Stimulated activated CD8-positive, alpha-beta memory T cell treated with anti-CD3 and anti-CD28 coated beads, Interleukin-7, amount 100 ng/mL, for 1 hour (primary cell): ENCODE results near the gene ABHD4.
"Not testable (repeated sequence)": the region's sequence is repeated elsewhere in the genome, so short reads cannot be mapped to it uniquely, and the experiment has no call there.

Experiments used
- DNase-seq, 2 donors: peaks; one replicate each; pipeline ENCODE4 v3.0.0-alpha.2; 2020; ENCODE audit warnings: low read depth in 2 of 2

Gene ABHD4

DNA sequence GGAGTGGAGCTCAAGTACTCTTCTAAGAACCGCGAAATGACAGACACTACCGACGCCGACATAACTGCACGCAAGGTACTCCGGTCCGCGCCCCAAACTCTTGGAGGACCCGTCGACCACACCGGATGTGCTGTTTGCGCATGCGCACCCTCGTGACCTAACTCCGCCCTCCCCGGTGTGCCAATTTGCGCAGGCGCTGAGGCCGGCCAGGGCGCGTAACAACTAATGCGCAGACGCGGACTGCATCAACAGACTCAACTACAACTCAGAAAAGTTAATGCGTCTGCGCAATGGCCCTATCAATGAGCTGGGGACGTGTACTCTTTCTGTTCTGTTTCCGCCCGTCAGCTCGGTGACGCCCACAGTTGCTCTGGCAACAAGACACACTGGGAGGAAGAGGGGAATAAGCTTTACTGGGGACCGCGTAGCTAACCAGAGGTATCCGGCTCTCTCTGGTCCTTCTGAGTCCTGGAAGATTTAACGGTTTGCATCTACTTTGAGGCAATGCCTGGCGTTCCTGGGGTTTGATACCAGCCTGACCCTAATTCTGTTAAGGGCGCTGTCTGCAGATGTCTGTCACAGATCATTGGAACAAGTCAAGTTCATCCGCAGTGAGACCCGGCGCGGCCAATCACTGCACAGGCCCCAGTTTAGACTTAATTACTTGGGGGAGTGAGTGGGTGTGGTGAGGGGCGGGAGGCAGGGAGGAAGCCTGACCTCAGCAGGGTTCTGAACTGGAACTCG, 8.8 kb upstream of the ABHD4 start, which contains the start of gene DAD1:
TSS of gene DAD1 (minus strand) at position 129 of the 744 bp plus-strand sequence. CDS start at position 62, 67 bp downstream.
- DNase-seq: peak; percentile 99 to 100

DNA sequence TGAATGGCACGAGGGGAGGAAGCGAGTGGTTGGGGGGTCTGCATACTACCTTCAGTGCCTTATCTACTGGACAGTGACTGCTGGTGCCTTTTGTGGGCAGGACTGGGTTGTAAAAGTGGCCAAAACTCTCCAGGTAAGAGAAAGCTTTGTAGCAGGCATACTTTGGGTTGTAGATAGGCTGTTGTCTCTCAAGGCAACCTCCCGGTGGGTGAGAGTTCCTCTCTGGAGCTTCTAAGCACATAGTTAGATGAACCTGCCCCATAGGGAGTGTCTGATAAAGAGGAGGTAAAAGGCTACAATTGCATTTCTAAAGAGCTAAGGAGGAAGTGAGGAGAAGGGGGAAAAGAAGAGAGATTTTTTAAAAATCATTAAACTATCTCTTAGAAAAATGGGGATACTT, 4.9 kb upstream of the ABHD4 start:
- DNase-seq: no peak

DNA sequence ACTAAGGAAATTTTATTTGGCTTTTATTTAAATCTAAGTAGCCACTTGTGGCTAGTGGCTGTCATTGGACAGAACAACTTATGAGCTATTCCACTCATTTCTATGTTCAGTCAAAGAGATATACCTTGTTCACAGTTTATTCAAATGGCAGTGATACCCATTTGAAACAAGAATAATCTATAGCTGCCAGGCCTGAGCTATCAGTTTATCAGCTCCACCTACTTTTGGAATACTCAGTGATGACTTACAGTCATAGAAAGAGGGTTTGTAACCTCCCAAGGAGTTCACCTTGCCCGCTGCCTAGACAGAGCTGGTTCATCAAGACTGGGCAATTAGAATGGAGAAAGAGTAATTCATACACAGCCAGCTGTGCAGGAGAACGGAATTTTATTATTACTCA, 4.5 kb upstream of the ABHD4 start:
- DNase-seq: no peak

DNA sequence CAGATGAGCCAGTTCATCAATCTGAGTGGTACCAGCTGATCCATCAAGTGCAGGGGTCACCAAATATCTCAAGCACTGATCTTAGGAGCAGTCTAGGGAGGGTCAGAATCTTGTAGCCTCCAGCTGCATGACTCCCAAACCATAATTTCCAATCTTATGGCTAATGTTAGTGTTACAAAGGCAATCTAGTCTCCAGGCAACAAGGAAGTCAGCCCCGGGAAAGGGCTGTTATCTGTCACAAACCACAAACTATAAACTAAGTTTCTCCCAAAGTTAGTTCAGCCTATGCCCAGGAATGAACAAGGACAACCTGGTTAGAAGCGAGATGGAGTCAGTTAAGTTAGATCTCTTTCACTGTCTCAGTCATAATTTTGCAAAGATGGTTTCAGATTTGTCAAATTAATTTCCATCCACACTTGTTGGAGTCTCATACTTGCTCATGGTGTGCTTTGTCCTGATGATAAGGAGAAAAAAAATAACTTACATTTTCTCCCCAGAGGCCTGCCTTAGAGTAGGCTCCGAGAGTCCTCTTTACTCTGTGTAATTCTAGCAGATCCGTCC, 3.9 kb upstream of the ABHD4 start:
- no peak for DNase-seq

DNA sequence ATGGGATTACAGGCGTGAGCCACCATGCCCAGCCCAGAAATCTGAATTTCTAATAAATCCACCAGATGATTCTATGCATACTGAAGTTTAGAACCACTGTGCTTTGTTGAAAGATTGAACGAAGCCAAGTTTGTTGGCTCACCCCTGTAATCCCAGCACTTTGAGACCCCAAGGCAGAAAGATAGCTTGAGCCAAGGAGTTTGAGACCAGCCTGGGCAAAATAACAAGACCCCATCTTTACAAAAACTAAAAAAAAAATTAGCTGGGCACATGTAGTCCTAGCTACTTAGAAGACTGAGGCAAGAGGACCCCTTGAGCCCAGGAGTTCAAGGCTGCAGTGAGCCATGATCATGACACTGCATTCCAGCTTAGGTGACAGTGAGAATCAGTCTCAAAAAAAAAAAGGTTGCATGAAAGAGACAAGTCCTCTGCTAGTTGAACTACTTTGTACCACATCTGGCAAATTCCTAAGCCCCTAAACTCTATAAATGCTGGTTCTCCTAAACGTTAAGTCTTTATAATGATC, 1.7 kb upstream of the ABHD4 start:
- DNase-seq: no peak

DNA sequence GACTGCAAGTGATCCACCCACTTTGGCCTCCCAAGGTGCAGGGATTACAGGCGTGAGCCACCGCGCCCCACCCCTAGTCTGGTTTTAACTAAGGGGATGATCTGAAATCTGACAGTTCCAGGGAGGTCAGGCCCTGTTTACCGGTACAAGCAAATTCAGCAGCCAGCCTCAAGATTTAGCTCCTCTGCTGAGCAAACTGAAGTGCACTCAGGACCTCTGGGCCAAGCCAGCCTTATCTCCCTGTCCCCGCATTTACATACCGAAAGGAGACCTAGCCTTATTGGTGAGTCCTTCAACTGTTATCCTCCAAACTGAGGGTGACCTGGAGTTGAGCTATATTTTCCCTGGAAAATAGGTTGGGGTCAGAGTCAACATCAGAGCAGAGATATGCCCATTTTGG, 835 bp upstream of the ABHD4 start:
- DNase-seq: no peak

DNA sequence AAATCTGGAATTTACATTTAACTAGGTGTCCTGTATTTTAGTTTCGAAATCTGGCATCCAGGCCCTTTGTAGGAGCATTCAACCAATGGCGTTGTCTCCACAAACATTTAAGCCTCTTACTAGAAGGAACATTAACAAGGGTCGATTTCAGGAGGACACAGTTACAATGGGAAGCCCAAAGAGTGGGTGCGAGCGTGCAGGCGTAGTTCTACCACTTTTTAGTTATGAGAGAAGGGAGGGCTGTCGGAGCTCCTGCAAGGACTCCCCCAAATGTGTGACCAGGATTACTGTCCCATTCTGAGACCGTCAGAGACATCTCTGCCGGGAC, 365 bp upstream of the ABHD4 start:
- DNase-seq: no peak

DNA sequence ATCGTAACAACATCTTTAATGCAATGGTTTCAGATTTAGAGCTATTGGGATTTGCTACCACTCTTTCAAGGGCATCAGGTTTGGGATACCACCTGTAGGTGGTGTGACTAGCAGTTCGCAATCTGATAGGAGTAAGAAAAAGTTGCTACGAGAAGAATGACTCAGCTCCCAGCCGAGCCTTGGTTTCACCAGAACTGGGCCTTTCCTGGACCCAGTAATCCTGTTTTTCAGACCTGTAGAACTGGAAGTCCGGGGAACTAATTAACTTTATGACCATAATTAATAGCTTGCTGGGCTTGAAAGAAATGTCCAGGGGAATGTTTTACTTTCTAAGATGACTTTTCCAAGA, 770 bp downstream of the ABHD4 start:
- no peak for DNase-seq

DNA sequence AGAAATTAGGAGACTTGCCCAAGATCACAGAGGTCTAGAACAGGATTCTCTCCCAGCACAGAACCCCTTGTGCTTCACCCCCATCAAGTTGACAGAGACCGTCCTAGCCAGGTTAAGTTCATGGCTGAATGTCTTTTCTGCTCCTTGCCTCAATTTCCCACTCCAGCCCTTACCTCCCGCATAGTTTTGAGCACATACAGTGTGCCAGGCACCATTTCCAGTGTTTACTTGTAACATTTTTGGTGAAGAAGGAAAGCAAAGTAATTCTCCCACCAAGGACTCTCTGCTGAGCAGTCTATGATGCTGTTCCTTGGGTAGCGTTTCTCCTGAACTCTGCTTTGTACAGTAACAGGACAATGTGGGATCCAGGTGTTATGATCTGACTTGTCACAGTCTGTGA, 1.2 kb downstream of the ABHD4 start:
- DNase-seq: no peak

DNA sequence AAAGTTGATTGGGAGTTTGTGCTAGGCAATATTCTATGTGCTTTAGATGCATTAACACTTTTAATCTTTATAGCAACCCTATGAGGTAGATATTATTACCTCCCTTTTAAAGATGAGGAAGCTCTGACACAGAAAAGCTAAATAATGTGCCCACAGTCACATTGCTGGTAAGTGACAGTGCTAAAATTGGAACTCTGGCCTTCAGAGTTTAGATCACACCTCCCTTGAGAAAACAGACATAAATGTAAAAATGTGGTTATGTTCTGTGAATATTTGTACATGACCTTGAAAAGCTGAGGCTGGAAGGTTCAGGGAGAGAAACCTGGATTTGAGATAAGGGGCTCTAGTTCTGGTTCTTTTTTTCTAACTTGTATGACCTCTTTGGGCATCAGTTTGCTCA, 1.9 kb downstream of the ABHD4 start:
- DNase-seq: no peak

DNA sequence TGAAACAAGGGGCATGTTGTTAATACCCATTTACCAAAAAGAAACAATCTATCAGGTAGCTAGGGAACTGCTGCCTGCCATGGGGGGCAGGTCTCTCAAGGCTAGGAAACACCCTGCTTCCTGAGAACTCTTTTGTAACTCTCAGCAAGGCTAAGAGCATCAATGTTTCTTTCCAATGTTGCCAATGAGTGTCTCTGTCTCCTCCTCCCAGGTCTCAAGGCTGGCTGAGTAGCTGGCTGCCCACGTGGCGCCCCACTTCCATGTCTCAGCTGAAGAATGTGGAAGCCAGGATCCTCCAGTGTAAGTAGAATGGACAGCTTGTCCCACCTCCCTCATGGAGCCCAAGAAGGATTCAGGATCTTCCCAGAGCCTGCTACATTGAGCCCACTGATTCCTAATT, 3.4 kb downstream of the ABHD4 start:
- no peak for DNase-seq

DNA sequence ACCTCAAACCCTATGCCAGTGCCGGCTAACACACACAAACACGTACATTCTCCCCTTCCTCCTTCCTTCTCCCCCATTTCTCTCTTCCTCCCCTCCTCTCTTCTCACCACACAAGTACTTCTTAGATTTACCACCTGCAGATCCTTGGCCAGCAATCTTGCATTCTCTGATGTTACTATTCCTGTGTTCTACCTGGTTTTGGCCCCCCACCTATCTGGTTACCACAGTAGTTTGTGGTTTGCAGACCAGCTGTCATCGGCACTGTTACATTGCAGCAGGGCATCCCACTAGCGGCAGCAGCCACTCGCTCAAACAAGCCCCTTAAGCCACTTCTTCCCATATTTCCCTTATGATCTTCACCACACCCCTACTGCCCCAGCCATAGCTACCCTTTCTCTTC, 3.9 kb downstream of the ABHD4 start:
- no peak for DNase-seq

DNA sequence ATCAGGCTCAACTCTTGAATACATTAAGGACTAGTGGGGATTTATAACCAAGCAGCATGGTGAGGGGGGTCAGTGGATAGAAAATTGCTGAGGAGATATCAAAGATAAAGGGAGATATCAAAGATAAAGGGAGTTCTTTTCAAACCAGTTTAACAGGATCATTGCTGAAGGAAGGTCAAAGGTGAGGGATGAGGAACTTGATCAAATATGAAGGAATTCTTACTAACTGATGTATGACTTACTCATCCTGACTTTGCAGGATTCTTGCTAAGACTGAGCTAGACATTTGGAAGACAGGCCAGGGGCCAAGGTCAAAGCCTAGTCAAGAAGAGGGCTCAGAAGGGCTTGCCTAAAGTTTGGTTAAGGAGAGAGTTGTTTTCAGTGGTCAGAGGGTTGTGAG, 4.8 kb downstream of the ABHD4 start:
- no peak for DNase-seq

DNA sequence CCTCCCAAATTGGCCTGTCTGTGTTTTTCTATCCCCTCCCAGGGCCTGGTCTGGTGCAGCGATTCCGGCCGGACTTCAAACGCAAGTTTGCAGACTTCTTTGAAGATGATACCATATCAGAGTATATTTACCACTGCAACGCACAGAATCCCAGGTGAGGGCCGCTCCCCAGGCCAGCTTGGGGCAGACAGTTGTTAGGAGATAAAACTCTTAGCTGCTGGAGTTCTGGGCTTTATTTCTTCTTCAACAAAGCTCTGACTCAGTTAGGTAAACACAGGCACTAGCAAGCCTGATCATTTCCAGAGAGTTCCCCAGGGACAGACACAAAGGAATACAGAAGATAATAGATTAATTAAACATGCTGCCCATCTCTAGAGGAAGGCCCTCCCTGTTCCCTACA, 8.3 kb downstream of the ABHD4 start:
- DNase-seq: no peak

DNA sequence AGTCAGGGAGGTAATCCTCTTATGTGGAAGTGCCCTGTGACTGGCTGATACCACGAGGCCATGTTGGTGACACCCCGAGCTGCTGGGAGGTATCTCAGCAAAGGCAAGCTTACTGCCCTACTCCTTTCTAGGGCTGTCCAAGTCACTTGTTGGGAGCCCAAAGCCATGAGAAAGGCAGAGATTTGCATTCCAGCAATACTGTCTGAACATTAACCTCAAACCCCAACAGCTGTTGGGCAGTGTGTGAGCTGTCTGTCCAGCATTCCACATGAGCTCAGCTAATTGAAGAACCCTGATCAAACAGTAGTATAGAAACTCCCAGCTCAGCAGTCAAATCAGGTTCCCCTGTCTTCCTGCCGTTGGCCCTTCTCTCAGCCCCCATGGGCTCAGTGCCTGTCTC, 9.2 kb downstream of the ABHD4 start:
- DNase-seq: no peak

DNA sequence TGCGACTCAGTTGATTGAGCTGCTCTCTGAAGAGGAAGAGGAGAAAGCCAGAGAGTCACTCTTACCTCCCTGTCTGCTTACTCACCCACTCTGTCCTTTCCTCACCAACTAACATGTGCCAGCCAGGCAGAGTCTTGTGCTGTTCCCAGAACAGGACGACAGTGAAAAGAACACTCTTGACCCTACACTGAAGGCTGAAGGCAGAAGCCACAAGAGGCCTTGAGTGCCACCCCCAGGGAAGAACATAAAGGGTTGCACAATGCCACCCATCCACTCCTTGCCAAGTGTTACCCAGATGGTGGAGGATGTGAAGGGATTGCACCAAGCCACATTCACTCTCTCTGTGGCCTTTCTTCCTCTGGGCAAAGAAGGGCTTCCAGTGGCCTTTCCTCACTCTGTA, 12.8 kb downstream of the ABHD4 start:
- no peak for DNase-seq

DNA sequence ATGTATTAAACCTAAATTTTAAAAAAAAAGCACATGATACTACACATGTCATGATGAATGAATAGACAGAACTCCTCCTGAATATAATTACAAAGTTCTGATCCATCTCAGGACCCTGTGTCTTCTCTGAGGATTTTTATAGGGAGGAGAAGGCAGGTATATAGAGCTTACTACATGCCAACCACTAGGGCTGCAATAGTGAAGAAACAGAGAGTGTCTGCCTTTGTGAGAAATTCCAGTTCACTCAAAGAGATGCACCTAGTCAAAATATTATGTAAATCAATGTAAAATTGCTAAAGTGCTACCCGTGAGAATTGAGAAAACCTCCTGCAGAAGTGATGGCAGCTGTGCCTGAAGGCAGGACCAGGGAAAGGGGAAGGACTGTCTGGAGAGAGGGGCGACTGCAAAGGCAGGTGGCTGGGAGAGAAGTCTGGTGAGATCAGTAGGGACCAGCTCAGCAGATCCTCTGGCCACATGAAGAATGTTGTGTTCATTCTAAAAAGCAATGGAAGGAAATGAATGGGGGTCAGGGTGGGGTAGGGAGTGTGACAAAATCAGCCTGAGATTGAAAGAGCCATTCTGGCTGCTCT, 15.1 kb downstream of the ABHD4 start:
- DNase-seq: no peak

DNA sequence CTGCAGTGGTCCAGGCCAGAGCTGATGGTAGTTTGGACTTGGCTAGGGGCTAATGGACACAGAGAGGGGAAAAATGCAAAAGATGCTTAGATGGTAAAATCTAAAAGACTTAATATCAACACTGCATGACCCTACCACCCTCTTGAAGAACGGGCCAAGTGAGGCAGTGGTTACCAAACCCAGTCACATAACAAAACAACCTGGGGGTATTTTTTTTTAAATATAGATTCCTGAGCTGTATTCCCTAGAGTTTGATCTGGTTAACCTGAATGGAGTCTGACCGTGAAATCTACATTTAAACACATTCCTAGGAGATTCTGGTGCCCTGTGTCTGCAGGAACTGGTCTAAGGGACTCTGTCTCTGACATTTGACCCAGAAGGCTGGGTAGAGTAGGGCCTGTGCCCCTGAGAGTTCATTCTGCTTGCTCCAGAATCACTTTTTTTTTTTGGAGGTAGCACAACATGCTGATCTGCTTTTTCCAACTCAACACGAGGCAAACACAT, 15.7 kb downstream of the ABHD4 start:
- DNase-seq: no peak

DNA sequence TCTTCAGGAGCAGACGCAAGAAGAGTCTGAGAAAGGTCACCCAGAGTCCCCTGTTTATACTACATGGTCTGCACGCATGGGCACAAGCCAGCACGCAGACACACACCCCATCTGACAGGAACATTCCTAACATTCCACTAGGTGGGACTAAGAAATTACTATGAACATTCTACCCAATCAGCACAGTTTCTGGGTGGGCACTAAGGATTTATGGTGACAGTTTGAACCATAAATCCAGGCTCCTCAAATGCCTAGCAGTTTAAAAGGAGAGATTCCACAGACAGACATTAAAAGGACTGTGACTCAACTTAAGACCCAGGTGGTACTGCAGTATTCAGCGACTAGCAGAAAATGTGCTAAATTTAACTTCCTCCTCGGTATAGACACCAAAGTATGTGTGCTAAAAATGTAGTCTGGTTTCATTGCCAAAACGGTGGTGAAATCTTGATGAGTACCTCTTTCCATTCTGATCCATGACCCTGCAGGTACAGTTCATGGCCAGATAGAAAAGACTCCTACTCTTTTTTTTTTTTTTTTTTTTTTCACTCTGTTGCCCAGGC, 16.2 kb downstream of the ABHD4 start:
- DNase-seq: no peak

DNA sequence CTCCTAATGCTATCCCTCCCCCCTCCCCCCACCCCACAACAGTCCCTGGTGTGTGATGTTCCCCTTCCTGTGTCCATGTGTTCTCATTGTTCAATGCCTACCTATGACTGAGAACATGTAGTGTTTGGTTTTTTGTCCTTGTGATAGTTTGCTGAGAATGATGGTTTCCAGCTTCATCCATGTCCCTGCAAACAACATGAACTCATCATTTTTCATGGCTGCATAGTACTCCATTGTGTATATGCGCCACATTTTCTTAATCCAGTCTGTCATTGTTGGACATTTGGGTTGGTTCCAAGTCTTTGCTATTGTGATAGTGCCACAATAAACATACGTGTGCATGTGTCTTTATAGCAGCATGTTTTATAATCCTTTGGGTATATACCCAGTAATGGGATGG, 17.7 kb downstream of the ABHD4 start:
- DNase-seq: not testable (repeated sequence)

DNA sequence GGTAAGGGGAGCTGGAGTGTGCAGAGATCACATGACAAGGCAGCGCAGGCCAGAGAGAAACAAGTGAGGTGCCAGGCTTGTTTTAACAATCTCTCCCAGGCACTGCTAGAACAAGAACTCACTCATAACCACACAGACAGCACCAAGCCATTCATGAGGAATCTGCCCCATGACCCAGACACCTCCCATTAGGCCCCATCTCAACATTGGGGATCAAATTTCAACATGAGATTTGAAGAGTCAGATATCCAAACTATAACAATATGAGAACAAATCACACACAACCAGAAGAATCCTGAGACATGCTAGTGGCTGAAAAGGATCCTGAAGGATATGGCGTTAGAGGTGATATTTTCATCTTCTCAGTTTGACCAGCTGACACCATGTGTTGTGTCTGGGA, 24.2 kb downstream of the ABHD4 start:
- no peak for DNase-seq

DNA sequence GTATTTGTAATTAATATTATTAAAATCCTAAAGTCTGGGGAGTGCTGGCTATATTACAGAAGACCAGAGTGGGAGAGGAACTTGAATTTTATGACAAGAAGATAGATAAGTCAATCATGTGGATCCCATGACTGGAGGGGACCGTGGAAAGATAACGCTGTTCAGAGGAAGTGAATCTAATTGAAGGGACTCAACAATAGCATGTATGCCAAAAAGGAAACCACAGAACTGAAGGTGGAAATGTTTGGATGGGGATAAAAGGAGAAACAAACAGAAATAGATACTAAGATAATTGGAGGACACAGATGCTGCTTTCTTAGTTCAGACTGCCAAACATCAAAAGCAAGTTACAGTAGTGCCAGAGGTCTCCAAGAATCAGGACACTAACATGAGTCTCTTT, 24.9 kb downstream of the ABHD4 start:
- DNase-seq: no peak

DNA sequence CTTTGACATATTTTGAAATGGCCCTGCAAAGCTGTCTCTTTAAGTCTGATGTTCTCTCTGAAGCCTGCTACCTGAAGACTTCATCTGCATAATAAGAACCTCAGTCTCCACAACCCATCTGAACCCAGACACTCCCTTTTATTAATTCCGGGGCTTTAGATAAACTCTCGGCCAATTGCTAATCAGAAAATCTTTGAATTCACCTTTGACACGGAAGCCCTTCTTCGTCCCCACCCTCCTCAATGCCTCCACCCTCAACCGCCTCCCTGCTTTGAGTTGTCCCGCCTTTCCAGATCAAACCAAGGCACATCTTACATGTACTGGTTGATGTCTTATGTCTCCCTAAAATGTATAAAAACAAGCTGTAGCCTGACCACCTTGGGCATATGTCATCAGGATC, 28.5 kb downstream of the ABHD4 start:
- DNase-seq: no peak
